Urothelium cell line (cell line): ENCODE results near the gene IRS2.
"Not testable (repeated sequence)": the region's sequence is repeated elsewhere in the genome, so short reads cannot be mapped to it uniquely, and the experiment has no call there.

Experiments used
- DNase-seq: peaks from one replicate; pipeline ENCODE4 v3.0.0; 2011; ENCODE audit warnings: low spot score, mixed read lengths
- FAIRE-seq: peaks from 2 replicates; lab custom pipeline; 2011; peaks lifted over from hg19 to GRCh38; lab: Jason Lieb, UNC

Gene IRS2

GRCh38 chr13:109786457-109787134 is at the start of gene IRS2:
IRS2 (minus strand) TSS chr13:109786583; CDS start chr13:109786053, 530 bp downstream.
- no peak for FAIRE-seq

GRCh38 chr13:109834973-109835720 is 48.8 kb upstream of the IRS2 start:
- DNase-seq, result no peak
- no peak for FAIRE-seq

More at GRCh38 chr13:109786457-109787134, at the start of gene IRS2:
- DNase-seq, result no peak

- DNase-seq (no peak), FAIRE-seq (no peak)
These were observed 47.6 kb upstream of the IRS2 start for GRCh38 chr13:109833940-109834339.

GRCh38 chr13:109833071-109833470 is 46.7 kb upstream of the IRS2 start:
- no peak for FAIRE-seq
- DNase-seq, result no peak

- DNase-seq, FAIRE-seq: not testable (repeated sequence)
These were observed 42.4 kb upstream of the IRS2 start for GRCh38 chr13:109828591-109829316.

GRCh38 chr13:109823201-109823600 is 36.8 kb upstream of the IRS2 start:
- not testable (repeated sequence) for FAIRE-seq, DNase-seq

GRCh38 chr13:109821103-109821502 is 34.7 kb upstream of the IRS2 start:
- DNase-seq, result no peak

GRCh38 chr13:109819874-109820273 is 33.5 kb upstream of the IRS2 start:
- no peak for FAIRE-seq
- no peak for DNase-seq

More at GRCh38 chr13:109821103-109821502, 34.7 kb upstream of the IRS2 start:
- no peak for FAIRE-seq

GRCh38 chr13:109818886-109819285 is 32.5 kb upstream of the IRS2 start:
- no peak for FAIRE-seq
- no peak for DNase-seq

GRCh38 chr13:109817591-109818535 is 31.5 kb upstream of the IRS2 start:
- no peak for FAIRE-seq
- no peak for DNase-seq

GRCh38 chr13:109816808-109817203 is 30.4 kb upstream of the IRS2 start:
- DNase-seq (no peak), FAIRE-seq (no peak)

GRCh38 chr13:109816112-109816807 is 29.9 kb upstream of the IRS2 start:
- no peak for FAIRE-seq
- no peak for DNase-seq

GRCh38 chr13:109815651-109816050 is 29.3 kb upstream of the IRS2 start:
- FAIRE-seq (no peak), DNase-seq (no peak)

GRCh38 chr13:109813663-109814062 is 27.3 kb upstream of the IRS2 start:
- no peak for FAIRE-seq

GRCh38 chr13:109812382-109812781 is 26.0 kb upstream of the IRS2 start:
- FAIRE-seq (no peak), DNase-seq (no peak)

More at GRCh38 chr13:109813663-109814062, 27.3 kb upstream of the IRS2 start:
- DNase-seq, result no peak

GRCh38 chr13:109810761-109811510 is 24.6 kb upstream of the IRS2 start:
- FAIRE-seq, result peak; percentile 48
- no peak for DNase-seq

- no peak for FAIRE-seq
- DNase-seq, result no peak
These were observed 23.0 kb upstream of the IRS2 start for GRCh38 chr13:109809216-109809932.

- DNase-seq, result no peak
- FAIRE-seq, result no peak
These were observed 21.0 kb upstream of the IRS2 start for GRCh38 chr13:109807345-109807744.
